Heart right ventricle (tissue), 16 donors: ENCODE results near the gene BEX5. TPM values are rescaled to one million over a fixed set of nuclear protein-coding genes. Genes with fewer than 3 reads are reported as not detected.

Experiments used
- ATAC-seq, 8 donors: fragments of 200-7000 bp; cut with Tn5 transposase; one replicate each; pipeline ENCODE4 v1.9.1; 2020; ENCODE audit warnings: mild to moderate bottlenecking in 8 of 8, moderate library complexity in 8 of 8, moderate number of reproducible peaks in 1 of 8
- DNase-seq, 2 donors: peaks; one replicate each; pipeline ENCODE4 v3.0.0-alpha.2; 2020
- H3K27ac ChIP-seq, 10 donors: fragments of 200-600 bp; sonication (generic) in 2 of 10; one replicate each; pipeline versions ENCODE4 v1.5.0 to v1.8.0; 2020 to 2022; ENCODE audit warnings: mild to moderate bottlenecking in 3 of 10
- H3K27me3 ChIP-seq, 7 donors: fragments of 200-600 bp; one replicate each; pipeline ENCODE4 v1.8.0; 2021 to 2022; ENCODE audit warnings: mild to moderate bottlenecking in 2 of 7
- H3K36me3 ChIP-seq, 9 donors: fragments of 200-600 bp; sonication (generic) in 1 of 9; one replicate each; pipeline versions ENCODE4 v1.5.0 to v1.8.0; 2020 to 2022; ENCODE audit warnings: mild to moderate bottlenecking in 2 of 9
- H3K4me1 ChIP-seq, 9 donors: fragments of 200-600 bp; sonication (generic) in 1 of 9; one replicate each; pipeline versions ENCODE4 v1.5.0 to v1.8.0; 2020 to 2022; ENCODE audit warnings: mild to moderate bottlenecking in 4 of 9
- H3K4me3 ChIP-seq, 10 donors: fragments of 200-600 bp; sonication (generic) in 2 of 10; one replicate each; pipeline versions ENCODE4 v1.5.0 to v1.8.0; 2020 to 2022; ENCODE audit warnings: mild to moderate bottlenecking in 7 of 10, moderate library complexity in 2 of 10
- H3K9me3 ChIP-seq, 11 donors: fragments of 200-600 bp in 10 of 11; sonication (generic) in 2 of 11; one replicate each; pipeline versions ENCODE4 v1.5.0 to v1.8.0; 2013 to 2022; ENCODE audit warnings: mild to moderate bottlenecking in 2 of 11, control low read depth in 1 of 11, moderate library complexity in 1 of 11
- WGBS, 2 donors: extraction: QIAGEN DNeasy Blood & Tissue Kit; methylation state at CpG; one replicate each; pipeline ENCODE4 v1.1.7; 2013; ENCODE audit warnings: inconsistent platforms in 1 of 2; 5-methylcytosine and 5-hydroxymethylcytosine counted together
- intact Hi-C, 10 donors: fragments of 100-400 bp; cut with DNase I; formaldehyde crosslinking; loops; one replicate each; pipeline versions ENCODE4 v1.11.1 to v1.14.2; 2022
- long read RNA-seq, 3 donors: library from polyadenylated mRNA; unstranded; transcript quantifications; one replicate each; pipeline ENCODE4 v2.0.0, GENCODE V29; 2020 to 2021
- polyA plus RNA-seq, 2 donors: library from polyadenylated mRNA; stranded (reverse); fragments of 200-250 nt; gene quantifications; one replicate each; pipeline ENCODE4 v1.2.3, GENCODE V29; 2013
- total RNA-seq, 10 donors: library from RNA; stranded (reverse); fragmentation: NEBNext Ultra II Directional in 3 of 10; extraction: Animal tissue kit (Norgen Biotek cat#: 25700) in 3 of 10; gene quantifications; one replicate each; pipeline versions ENCODE4 v1.2.1 to v1.2.4, GENCODE V29; 2021 to 2023
- TF ChIP-seq, protein P1 (sequence below), 9 donors: fragments of 200-600 bp; sonication (generic) in 2 of 9; IDR thresholded peaks; one replicate each; pipeline versions ENCODE4 v1.5.0 to v1.8.0; 2021 to 2022; ENCODE audit warnings: antibody characterized with exemption in 9 of 9, mild to moderate bottlenecking in 5 of 9, moderate library complexity in 1 of 9
- donor health status: Arrhythmogenic right ventricular cardiomyopathy.
- donor health status: ischemic (EF 13 %, LVEDD 7.1; RV severe dilation, severe dysfunction).
- donor health status: healthy with polysubstance abuse.
- donor health status: DM: no; HTN: yes; CAD: no.
- donor health status: DM: no; HTN: no; CAD: no.
- donor health status: ischemic (EF 25% LVEDD 6.9; RV normal size, moderate dysfunction).
- donor health status: ischemic (EF 25% LVEDD 5.7; RV mildly dilated, moderate dysfunction).
- donor health status: healthy.
- donor health status: DM: yes; HTN: yes; CAD: no.
- donor health status: Ischemic cardiomyopathy.
- donor health status: ischemic (EF 35%, LVEDD 5.7; RV mildly dilated, moderate dysfunction).
- donor health status: nonischemic (EF 11% LVEDD 7.7; RV severe dilation, severe dysfunction).
- donor health status: DM: yes; HTN: yes; CAD: no.
- donor health status: PGD.
- donor health status: ischemic (EF 29% LVEDD 5.4; RV normal size, mild dysfunction).
- donor health status: nonischemic (EF 23%, LVEDD 6.1; RV moderate dilation, normal function).

The BEX5 gene
- total RNA-seq (1 to 10 TPM in 3 of 10 donors, under 1 TPM in 7; 0.32 to 2.1 (median 0.90) TPM), polyA plus RNA-seq (1 to 10 TPM in 1 of 2 donors, under 1 TPM in 1; 0.17 to 1.2 TPM)
- long read RNA-seq, donor 1, partial matches to known transcripts = 1 of 2 reads
- long read RNA-seq, donor 1, other reads (novel, unspliced or antisense) = 0 of 2 reads
- long read RNA-seq, donor 2, partial matches to known transcripts = 0 of 3 reads
- long read RNA-seq, donor 2, other reads (novel, unspliced or antisense) = 0 of 3 reads
- long read RNA-seq, donor 3, partial matches to known transcripts = 0 of 1 reads
- long read RNA-seq, donor 3, other reads (novel, unspliced or antisense) = 0 of 1 reads

DNA sequence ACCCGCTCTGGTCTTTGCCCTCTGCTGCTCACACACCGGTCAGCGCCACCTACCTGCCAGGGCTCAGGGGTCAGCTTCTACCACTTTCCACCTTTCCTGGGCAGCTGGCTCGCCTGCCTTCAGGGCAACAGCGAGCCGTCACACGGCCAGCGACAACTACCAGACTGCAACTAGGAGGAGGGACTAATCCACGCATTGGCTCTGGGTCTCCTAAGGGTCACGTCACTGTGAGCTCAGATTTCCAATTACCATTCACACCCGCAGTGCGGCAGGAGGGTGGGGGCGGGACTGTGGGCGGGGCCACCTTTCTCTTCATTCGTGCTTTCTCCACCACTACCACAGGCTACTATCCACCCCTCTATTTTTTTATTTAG lies at the start of gene BEX5:
Gene BEX5, minus strand, starts transcription at position 172 of the 374 bp plus-strand sequence. CDS start 1,712 bp downstream, outside the sequence.
- intact Hi-C loops = no loop called here
- WGBS, 2 donors = 0 to 1% methylated on average over 13 to 15 of the region's 15 CpGs
- ATAC-seq (peak; percentile 79 to 97 (median 89)), DNase-seq (peak; percentile 17 to 27)
- Histone ChIP-seq H3K4me1 (no peaks in the 10 kb centered on the region), H3K4me3 (peak within 1 kb of the TSS in 9 of 10 donors; percentile 16 to 47 (median 42)), H3K27ac (peak within 1 kb of the TSS in 1 of 10 donors; percentile 14), H3K36me3 (no peaks in the 10 kb centered on the region), H3K9me3 (no peaks in the 10 kb centered on the region), H3K27me3 (peaks cover 0 to 67% (median 0%) of the 10 kb centered on the region in 7 donors)
- TF ChIP-seq, protein P1, sequence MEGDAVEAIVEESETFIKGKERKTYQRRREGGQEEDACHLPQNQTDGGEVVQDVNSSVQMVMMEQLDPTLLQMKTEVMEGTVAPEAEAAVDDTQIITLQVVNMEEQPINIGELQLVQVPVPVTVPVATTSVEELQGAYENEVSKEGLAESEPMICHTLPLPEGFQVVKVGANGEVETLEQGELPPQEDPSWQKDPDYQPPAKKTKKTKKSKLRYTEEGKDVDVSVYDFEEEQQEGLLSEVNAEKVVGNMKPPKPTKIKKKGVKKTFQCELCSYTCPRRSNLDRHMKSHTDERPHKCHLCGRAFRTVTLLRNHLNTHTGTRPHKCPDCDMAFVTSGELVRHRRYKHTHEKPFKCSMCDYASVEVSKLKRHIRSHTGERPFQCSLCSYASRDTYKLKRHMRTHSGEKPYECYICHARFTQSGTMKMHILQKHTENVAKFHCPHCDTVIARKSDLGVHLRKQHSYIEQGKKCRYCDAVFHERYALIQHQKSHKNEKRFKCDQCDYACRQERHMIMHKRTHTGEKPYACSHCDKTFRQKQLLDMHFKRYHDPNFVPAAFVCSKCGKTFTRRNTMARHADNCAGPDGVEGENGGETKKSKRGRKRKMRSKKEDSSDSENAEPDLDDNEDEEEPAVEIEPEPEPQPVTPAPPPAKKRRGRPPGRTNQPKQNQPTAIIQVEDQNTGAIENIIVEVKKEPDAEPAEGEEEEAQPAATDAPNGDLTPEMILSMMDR (IDR thresholded peaks at IDR 0.05) = no peak

DNA sequence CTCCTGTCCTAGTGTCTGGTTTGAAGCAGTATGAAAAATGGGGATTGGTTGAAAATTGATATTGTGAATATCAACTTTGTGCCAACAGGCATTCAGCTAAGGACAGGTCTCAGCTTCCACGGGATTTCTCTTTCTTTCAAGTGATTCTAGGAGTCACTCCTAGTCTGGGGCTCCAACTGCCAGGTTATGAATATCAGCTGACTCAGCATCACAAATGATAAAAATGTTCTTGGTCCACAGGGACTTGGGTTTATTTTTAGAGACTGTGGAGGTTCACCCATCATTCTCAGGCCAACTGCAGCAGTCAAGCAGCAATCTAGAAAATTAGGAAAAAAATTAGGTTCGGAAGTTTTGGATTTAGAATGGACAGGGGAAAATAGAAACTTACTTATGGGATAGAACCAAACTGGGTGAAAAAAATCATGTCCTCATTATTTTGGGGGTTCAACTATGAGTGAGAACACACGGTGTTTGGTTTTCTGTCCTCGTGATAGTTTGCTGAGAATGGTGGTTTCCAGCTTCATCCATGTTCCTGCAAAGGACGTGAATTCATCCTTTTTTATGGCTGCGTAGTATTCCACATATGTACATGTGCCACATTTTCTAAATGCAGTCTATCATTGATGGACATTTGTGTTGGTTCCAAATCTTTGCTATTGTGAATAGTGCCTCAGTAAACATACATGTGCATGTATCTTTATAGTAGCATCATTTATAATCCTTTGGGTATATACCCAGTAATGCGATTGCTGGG lies 30.4 kb upstream of the BEX5 start:
- no peak overlapping the region for H3K27ac ChIP-seq
- no peaks in the 10 kb centered on the region for H3K4me1 ChIP-seq
- DNase-seq (no peak), ATAC-seq (no peak)
- H3K9me3 ChIP-seq = peaks cover 0 to 17% (median 0%) of the 10 kb centered on the region in 11 donors
- TF ChIP-seq, protein P1 (IDR thresholded peaks at IDR 0.05) = no peak
- WGBS, 2 donors = 68 to 81% methylated on average over 7 of the region's 7 CpGs
- no peak overlapping the region for H3K4me3 ChIP-seq
- H3K27me3 ChIP-seq = no peaks in the 10 kb centered on the region
- no peaks in the 10 kb centered on the region for H3K36me3 ChIP-seq
- intact Hi-C loops = no loop called here

DNA sequence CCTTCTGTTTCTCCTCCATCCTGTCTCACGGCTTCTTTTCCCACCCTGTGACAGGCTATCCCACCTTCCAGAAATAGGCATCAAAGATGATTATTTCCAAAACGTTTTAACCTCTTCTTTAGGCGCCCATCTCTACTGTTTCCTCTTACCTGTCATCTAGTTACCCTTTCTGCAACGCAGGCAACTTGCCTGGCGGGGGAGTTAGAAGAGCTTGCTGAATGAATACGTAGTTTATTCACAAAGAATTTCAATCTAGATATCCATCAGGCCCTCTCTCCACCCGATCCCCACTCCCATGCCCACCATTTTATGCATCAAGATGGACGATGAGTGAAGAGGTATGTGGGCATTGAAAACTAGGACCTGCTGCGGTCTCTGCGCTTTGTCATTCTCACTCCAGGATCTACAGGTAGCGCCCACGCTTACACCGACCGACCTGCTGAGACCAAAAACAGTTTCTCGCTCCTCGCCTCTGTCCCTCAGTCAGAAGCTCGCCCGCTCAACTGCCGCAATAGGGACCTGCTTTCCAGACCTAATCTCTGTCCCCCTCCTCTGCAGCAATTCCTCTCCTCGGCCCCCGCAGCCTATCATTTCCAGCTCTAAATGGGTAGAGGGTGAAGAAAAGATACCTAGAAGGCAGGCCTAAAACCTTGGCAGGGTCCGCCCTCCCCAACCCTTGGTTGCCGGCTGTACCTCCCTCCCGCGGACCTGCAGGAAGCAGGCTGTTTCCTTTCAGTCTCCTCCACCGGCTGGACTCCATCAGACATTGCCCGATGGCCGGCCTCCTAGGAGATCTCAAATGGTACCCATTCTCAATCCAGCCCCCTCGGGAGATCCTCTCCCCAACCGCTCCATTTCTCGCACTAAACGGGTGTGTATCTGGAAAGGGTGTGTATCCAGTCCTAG lies 624 bp downstream of the BEX5 start:
- Histone ChIP-seq H3K9me3 (no peaks in the 10 kb centered on the region), H3K27ac (peak overlapping the region in 1 of 10 donors; percentile 14), H3K4me3 (peak overlapping the region in 9 of 10 donors; percentile 16 to 47 (median 42)), H3K36me3 (no peaks in the 10 kb centered on the region), H3K4me1 (no peaks in the 10 kb centered on the region), H3K27me3 (peaks cover 0 to 65% (median 0%) of the 10 kb centered on the region in 7 donors)
- DNase-seq = no peak
- TF ChIP-seq, protein P1 (IDR thresholded peaks at IDR 0.05) = no peak
- WGBS, 2 donors = 4% methylated on average over 31 to 32 of the region's 32 CpGs
- intact Hi-C loops = no loop called here
- ATAC-seq = peak in 5 of 8 donors; percentile 21 to 49 (median 29)
